Aorta (tissue), 5 donors: Measurements from ENCODE around the gene BAK1. TPM values are rescaled to one million over a fixed set of nuclear protein-coding genes. Genes with fewer than 3 reads are reported as not detected.

Experiments
- ATAC-seq: fragments of 200-7000 bp; cut with Tn5 transposase; one replicate; pipeline ENCODE4 v1.9.1; 2022; ENCODE audit warnings: moderate library complexity; ENCODE audit not compliant: low FRiP score
- DNase-seq, 2 donors: peaks; one replicate each; pipeline ENCODE4 v3.0.0-alpha.2; 2020
- H3K27ac ChIP-seq, 2 donors: one replicate each; pipeline ENCODE4 v1.5.1; 2013; ENCODE audit warnings: low read length in 2 of 2, mild to moderate bottlenecking in 2 of 2, moderate library complexity in 2 of 2, control low read depth in 1 of 2, inconsistent platforms in 1 of 2, low read depth in 1 of 2
- H3K27me3 ChIP-seq, 2 donors: one replicate each; pipeline ENCODE4 v1.6.1; 2013; ENCODE audit warnings: control low read depth in 1 of 2, low read length in 1 of 2, mild to moderate bottlenecking in 1 of 2, moderate library complexity in 1 of 2; ENCODE audit not compliant: insufficient read depth in 2 of 2, control insufficient read depth in 1 of 2
- H3K36me3 ChIP-seq, 2 donors: one replicate each; pipeline ENCODE4 v1.6.1; 2013; ENCODE audit warnings: control low read depth in 1 of 2, low read length in 1 of 2, mild to moderate bottlenecking in 1 of 2; ENCODE audit not compliant: insufficient read depth in 2 of 2, control insufficient read depth in 1 of 2
- H3K4me1 ChIP-seq, 2 donors: one replicate each; pipeline ENCODE4 v1.6.1; 2013; ENCODE audit warnings: low read length in 2 of 2, control low read depth in 1 of 2, mild to moderate bottlenecking in 1 of 2, moderate library complexity in 1 of 2; ENCODE audit not compliant: insufficient read depth in 2 of 2, control insufficient read depth in 1 of 2
- H3K4me3 ChIP-seq, 2 donors: one replicate each; pipeline ENCODE4 v1.5.1; 2013; ENCODE audit warnings: low read length in 2 of 2, control low read depth in 1 of 2, mild to moderate bottlenecking in 1 of 2
- H3K9me3 ChIP-seq: one replicate; pipeline ENCODE4 v1.6.1; 2013; ENCODE audit warnings: mild to moderate bottlenecking, low read length; ENCODE audit not compliant: control insufficient read depth
- WGBS, 2 donors: extraction: QIAGEN DNeasy Blood & Tissue Kit; methylation state at CpG; one replicate each; pipeline ENCODE4 v1.1.7; 2013; 5-methylcytosine and 5-hydroxymethylcytosine counted together
- intact Hi-C, 2 donors: fragments of 100-400 bp; cut with DNase I; formaldehyde crosslinking; loops; one replicate each; pipeline versions ENCODE4 v1.14.2 to v1.15.0; 2022
- polyA plus RNA-seq, 2 donors: library from polyadenylated mRNA; stranded (reverse); fragments of 200-250 nt; gene quantifications; one replicate each; pipeline ENCODE4 v1.2.3, GENCODE V29; 2013
- total RNA-seq, 2 donors: library from RNA; stranded (reverse); fragmentation: NEBNext Ultra II Directional; extraction: Animal tissue kit (Norgen Biotek cat#: 25700); gene quantifications; one replicate each; pipeline ENCODE4 v1.2.1, GENCODE V29; 2021
- donor health status: healthy with polysubstance abuse.
- donor health status: Bipolar disorder and iron deficiency.
- donor health status: DM: no; HTN: no; CAD: no.
- donor health status: DM: no; HTN: no; CAD: no.
- donor health status: DM: yes; HTN: yes; CAD: no.

Gene BAK1
- total and polyA plus RNA-seq, 4 donors: 12.4 to 21.8 (median 14.2) TPM

DNA sequence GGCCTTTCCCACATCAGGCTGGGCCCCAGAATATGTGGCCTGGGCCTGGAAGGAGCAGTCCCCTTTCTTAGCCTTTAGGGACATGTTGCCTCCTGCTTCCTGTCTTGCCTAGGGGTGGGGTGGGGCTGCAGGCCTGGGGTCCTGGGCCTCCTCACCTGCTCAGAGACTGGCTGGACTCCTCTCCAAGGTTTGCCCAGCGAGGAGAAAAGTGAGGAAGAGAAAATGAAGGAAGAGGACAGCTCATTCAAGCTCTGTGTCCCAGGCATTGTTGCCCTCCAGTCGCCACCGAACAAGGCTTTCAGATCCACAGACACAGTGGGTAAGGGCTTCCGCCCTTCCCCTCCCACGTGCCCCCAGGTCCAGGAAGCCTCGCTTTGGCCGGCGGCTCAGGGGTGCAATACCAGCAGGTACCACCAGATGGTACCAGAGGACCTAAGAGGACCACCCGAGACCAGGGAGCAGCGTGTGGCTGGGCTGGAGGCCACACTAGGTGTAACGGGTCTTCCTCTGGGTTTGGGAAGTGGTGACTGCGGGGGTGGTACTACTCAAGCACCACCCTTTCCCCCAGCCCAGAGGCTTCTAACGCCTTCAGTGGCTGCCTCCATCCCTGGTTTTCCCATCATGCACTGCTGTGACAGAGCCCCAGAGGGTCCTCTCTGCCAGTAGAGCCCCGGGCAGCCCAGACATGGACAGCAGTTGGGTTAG, 5.5 kb upstream of the BAK1 start:
- intact Hi-C loops: loop anchor here in 1 of 2 donors (2.0 to 5.0 kb wide), 3 partner anchors 87 to 567 kb away; no protein-coding TSS in a partner anchor
- 7 to 9% methylated on average over 14 of the region's 14 CpGs for WGBS, 2 donors
- Histone ChIP-seq H3K27ac (no peak overlapping the region), H3K4me1 (no peaks in the 10 kb centered on the region), H3K36me3 (no peaks in the 10 kb centered on the region), H3K27me3 (no peaks in the 10 kb centered on the region), H3K9me3 (no peaks in the 10 kb centered on the region), H3K4me3 (no peak overlapping the region)
- ATAC-seq (peak; percentile 83), DNase-seq (peak; percentile 85 to 94)

DNA sequence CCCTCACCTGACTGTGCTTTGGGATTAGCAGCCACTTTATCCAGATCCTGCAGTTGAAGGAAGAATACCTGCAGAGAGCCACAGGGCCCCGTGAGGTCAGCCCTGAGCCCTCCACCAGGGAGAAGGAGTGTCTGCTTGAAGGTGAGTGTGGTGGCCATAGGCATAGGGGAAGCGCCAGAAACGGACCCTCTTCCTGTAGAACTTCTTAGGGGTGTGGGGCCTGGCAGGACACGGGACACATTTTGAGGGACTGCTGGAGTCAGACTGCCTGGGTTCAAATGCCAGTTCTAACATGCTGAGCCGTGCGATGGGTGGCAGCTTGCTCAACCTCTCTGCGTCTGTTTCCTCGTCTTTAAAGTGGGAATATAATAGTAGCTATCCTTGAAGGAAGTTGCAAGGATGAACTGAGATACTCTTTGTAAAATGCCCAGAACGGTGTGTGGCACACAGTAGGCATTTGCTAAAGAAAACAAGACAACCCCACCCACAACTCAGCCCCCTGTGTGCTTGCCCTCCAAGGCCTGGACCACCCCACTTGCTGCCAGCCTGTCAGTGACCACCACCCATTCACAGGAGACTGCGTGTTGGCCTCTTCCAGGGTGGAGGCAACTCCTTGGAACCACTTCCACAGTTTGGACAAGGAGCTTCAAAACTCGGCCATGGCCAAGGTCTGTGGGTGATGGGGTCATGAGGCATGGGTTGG, 4.8 kb upstream of the BAK1 start:
- WGBS, 2 donors: 83 to 86% methylated on average over 11 of the region's 11 CpGs
- Histone ChIP-seq H3K4me1 (no peaks in the 10 kb centered on the region), H3K27me3 (no peaks in the 10 kb centered on the region), H3K9me3 (no peaks in the 10 kb centered on the region), H3K4me3 (no peak overlapping the region), H3K36me3 (no peaks in the 10 kb centered on the region), H3K27ac (no peak overlapping the region)
- intact Hi-C loops: loop anchor here in 1 of 2 donors (5.0 kb wide), 2 partner anchors 87 to 567 kb away; no protein-coding TSS in a partner anchor
- DNase-seq (no peak), ATAC-seq (no peak)

DNA sequence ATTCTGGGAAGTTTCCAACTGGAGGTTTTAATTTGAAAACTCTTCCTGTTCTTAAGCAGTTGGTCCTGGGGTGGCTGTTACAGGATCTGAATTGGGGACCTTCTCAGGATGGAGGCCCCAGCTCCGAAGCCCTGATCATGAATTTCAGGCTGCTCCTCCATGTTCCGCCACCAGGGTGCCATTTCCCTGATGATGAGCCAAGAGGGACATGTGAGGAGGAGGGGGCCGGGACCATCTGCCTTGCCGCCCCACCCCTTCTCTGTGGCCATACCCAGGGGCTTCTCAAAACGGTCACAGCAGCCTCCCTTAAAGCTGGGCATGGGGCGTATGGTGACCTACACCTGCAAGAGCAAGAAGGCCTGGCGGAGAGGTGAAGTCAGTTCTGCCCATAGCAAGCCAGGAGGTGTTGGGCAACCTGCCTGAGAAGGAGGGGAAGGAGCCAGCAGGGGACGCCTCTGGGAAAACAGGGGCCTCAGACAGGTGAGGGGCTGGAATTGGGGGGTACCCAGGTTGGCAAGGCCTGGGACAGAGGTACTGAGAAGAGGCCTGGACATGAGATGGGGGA, 3.6 kb upstream of the BAK1 start:
- whole genome bisulfite sequencing, 2 donors: 76 to 77% methylated on average over 8 of the region's 8 CpGs
- H3K4me3 ChIP-seq: no peak overlapping the region
- H3K36me3 ChIP-seq: no peaks in the 10 kb centered on the region
- H3K4me1 ChIP-seq: no peaks in the 10 kb centered on the region
- H3K27ac ChIP-seq: no peak overlapping the region
- no peaks in the 10 kb centered on the region for H3K27me3 ChIP-seq
- intact Hi-C loops: no loop called here
- DNase-seq: no peak
- no peak for ATAC-seq
- H3K9me3 ChIP-seq: no peaks in the 10 kb centered on the region

DNA sequence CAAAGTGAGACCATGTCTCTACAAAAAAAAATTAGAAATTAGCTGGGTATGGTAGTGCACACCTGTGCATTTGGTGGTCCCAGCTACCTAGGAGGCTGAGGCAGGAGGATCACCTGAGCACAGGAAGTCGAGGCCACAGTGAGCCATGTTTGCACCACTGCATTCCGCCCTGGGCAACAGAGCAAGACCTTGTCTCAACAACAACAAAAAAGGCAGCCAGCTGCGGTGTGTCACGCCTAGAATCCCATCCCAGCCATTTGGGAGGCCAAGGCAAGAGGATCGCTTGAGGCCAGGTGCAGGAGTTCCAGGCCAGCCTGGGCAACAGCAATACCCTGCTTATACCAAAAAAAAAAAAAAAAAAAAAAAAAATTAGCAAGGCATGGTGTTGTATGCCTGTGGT, 1.1 kb upstream of the BAK1 start:
- Histone ChIP-seq H3K27ac (no peak overlapping the region), H3K36me3 (peaks cover 0 to 2% of the 10 kb centered on the region in 2 donors), H3K9me3 (no peaks in the 10 kb centered on the region), H3K4me3 (no peak overlapping the region), H3K4me1 (no peaks in the 10 kb centered on the region), H3K27me3 (no peaks in the 10 kb centered on the region)
- DNase-seq: no peak
- intact Hi-C loops: no loop called here
- no peak for ATAC-seq
- 97 to 99% methylated on average over 5 of the region's 5 CpGs for WGBS, 2 donors

DNA sequence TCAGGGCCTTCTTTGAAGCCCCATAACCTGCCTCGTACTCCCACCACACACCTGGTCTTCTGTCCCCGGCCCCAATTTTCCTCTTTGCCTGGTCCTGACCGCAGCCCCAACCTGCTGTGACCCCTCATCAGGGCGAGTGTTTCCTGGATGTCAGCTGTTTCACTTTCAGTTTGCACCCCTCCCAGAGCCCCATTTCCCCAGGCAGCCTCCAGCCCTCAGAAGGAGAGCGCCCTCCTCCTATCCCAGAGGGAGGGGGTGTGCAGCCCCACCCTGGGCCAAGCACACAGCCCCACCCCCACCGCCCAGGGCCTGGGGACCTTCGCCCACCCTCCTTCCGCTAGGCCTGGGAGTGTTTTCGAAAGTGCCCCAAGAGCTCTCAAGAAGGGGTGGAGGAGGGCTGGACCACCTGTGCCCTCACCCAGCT, 1.5 kb downstream of the BAK1 start:
- Histone ChIP-seq H3K4me1 (no peaks in the 10 kb centered on the region), H3K27ac (no peak overlapping the region), H3K4me3 (no peak overlapping the region), H3K27me3 (no peaks in the 10 kb centered on the region), H3K36me3 (peaks cover 0 to 4% of the 10 kb centered on the region in 2 donors), H3K9me3 (no peaks in the 10 kb centered on the region)
- ATAC-seq: no peak
- whole genome bisulfite sequencing, 2 donors: 84 to 95% methylated on average over 9 of the region's 9 CpGs
- no peak for DNase-seq
- intact Hi-C loops: loop anchor here (10.0 kb wide), 2 partner anchors 124 to 164 kb away; partner anchors contain the start of genes CUTA (in 1 of the 2), PHF1 (in 1 of the 2) and ZBTB9 (in 1 of the 2)

DNA sequence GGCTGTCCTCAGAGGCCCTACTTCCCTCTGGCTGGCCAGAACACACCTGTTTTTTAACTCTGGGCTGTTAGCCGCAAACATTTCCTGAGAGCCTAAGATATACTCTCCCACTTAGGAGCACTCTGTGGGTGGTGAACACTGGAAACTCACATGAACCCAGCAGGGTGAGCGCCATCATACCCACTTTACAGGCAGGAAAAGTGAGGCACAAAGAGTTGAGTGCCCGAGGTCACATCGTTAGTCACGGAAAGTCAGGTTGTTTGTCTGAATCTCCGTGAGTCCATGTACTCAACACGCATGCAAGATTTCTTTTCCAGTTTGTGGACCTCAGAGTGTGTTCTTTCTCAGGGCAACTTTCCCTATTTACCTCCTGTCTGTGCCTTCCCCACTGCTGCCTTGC, 1.9 kb downstream of the BAK1 start:
- no peaks in the 10 kb centered on the region for H3K27me3 ChIP-seq
- H3K27ac ChIP-seq: no peak overlapping the region
- ATAC-seq: no peak
- 92 to 94% methylated on average over 7 of the region's 7 CpGs for WGBS, 2 donors
- no peak overlapping the region for H3K4me3 ChIP-seq
- no peaks in the 10 kb centered on the region for H3K9me3 ChIP-seq
- intact Hi-C loops: loop anchor here (10.0 kb wide), 2 partner anchors 123 to 163 kb away; partner anchors contain the start of genes CUTA (in 1 of the 2), PHF1 (in 1 of the 2) and ZBTB9 (in 1 of the 2)
- DNase-seq: no peak
- H3K36me3 ChIP-seq: peaks cover 0 to 4% of the 10 kb centered on the region in 2 donors
- no peaks in the 10 kb centered on the region for H3K4me1 ChIP-seq

DNA sequence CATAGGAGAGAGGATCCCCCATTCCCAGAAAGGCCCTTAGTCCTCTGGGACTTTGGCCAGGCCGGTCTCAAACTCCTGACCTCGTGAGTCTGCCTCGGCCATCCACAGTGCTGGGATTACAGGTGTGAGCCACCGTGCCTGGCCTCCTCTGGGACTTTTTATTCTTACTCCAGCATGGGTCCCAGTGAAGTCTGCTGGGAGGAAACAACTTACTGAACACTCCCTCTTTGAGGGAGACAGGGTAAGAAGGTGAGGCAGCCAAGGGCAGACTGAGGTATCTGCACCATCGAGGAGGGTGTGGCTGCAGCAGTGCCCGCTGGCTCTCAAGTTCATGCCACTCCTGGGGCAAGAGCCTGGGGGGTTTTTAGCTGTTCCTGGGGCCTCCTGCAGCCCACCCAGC, 2.4 kb downstream of the BAK1 start:
- 84 to 88% methylated on average over 6 of the region's 6 CpGs for WGBS, 2 donors
- Histone ChIP-seq H3K4me1 (no peaks in the 10 kb centered on the region), H3K27me3 (no peaks in the 10 kb centered on the region), H3K9me3 (no peaks in the 10 kb centered on the region), H3K36me3 (peaks cover 0 to 4% of the 10 kb centered on the region in 2 donors), H3K4me3 (no peak overlapping the region), H3K27ac (no peak overlapping the region)
- intact Hi-C loops: loop anchor here (10.0 kb wide), 2 partner anchors 123 to 163 kb away; partner anchors contain the start of genes CUTA (in 1 of the 2), PHF1 (in 1 of the 2) and ZBTB9 (in 1 of the 2)
- ATAC-seq: no peak
- DNase-seq: no peak

DNA sequence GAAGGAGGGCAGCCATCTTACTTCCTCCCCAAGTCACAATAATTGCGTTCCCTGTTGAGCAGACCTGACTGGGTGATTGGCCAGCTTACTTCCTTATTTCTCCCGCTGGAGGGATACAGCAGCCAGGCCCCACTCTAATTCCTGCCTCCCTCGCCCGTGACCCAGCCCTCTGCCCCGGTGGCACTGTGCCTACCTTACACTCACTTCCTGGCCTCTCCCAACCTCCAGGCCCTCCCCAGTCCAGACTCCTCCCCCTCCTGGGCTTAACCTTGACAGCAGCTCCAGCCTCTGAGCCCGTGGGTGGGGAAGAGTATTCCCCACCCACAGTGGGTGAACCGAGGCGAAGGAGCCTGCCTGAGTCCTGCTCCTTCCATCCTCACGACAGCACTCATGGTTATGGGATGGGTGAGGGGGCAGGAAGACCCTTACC, 3.0 kb downstream of the BAK1 start:
- 79% methylated on average over 9 of the region's 9 CpGs for WGBS, 2 donors
- DNase-seq: peak; percentile 68 to 81
- H3K27ac ChIP-seq: no peak overlapping the region

More for the DNA sequence above, 3.0 kb downstream of the BAK1 start:
- intact Hi-C loops: loop anchor here (10.0 kb wide), 2 partner anchors 122 to 162 kb away; partner anchors contain the start of genes CUTA (in 1 of the 2), PHF1 (in 1 of the 2) and ZBTB9 (in 1 of the 2)
- H3K4me1 ChIP-seq: no peaks in the 10 kb centered on the region
- no peaks in the 10 kb centered on the region for H3K9me3 ChIP-seq
- no peak overlapping the region for H3K4me3 ChIP-seq
- H3K36me3 ChIP-seq: peaks cover 0 to 4% of the 10 kb centered on the region in 2 donors
- H3K27me3 ChIP-seq: no peaks in the 10 kb centered on the region
- ATAC-seq: peak; percentile 33
